ENCODE data around the gene TENM3.
A peak's percentile ranks its signal among the peaks of the same experiment; 100 is the strongest.

The TENM3 gene

DNA sequence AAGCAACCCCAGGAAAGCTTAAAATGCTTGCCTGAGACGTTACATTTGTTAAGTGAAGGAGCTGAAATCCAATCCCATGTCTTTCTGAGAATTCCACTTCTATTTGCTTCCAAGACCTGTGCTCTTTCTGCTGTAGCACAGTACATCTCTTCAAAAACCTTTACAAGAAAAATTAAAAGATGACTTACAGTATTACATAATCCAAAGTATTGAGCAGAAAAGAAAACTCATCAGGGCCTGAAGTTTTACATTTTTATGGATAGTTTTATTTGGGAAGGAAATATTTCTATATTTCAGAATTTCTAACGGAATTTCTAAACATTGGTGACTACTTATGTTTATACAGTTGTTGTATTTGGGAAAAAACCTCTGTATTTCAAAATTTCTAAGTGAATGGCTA is 276.3 kb downstream of the TENM3 start:
- no peak for TF ChIP-seq OSR1 (CRISPR knock-in tag; IDR thresholded peaks at IDR 0.05)
- TF ChIP-seq SNAI2 (CRISPR knock-in tag; IDR thresholded peaks at IDR 0.05), result no peak
- TF ChIP-seq PPARA (CRISPR knock-in tag; IDR thresholded peaks at IDR 0.05; ENCODE audit: borderline replicate concordance), result no peak
- TF ChIP-seq ZFP3 (CRISPR knock-in tag; IDR thresholded peaks at IDR 0.05), result no peak
- TF ChIP-seq, protein P1, sequence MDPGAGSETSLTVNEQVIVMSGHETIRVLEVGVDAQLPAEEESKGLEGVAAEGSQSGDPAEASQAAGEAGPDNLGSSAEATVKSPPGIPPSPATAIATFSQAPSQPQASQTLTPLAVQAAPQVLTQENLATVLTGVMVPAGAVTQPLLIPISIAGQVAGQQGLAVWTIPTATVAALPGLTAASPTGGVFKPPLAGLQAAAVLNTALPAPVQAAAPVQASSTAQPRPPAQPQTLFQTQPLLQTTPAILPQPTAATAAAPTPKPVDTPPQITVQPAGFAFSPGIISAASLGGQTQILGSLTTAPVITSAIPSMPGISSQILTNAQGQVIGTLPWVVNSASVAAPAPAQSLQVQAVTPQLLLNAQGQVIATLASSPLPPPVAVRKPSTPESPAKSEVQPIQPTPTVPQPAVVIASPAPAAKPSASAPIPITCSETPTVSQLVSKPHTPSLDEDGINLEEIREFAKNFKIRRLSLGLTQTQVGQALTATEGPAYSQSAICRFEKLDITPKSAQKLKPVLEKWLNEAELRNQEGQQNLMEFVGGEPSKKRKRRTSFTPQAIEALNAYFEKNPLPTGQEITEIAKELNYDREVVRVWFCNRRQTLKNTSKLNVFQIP (CRISPR knock-in tag; IDR thresholded peaks at IDR 0.05; ENCODE audit: borderline replicate concordance, low read depth), result no peak
- no peak for TF ChIP-seq ARNTL (CRISPR knock-in tag; IDR thresholded peaks at IDR 0.05; ENCODE audit: borderline replicate concordance, low read depth)
- TF ChIP-seq, protein P2, sequence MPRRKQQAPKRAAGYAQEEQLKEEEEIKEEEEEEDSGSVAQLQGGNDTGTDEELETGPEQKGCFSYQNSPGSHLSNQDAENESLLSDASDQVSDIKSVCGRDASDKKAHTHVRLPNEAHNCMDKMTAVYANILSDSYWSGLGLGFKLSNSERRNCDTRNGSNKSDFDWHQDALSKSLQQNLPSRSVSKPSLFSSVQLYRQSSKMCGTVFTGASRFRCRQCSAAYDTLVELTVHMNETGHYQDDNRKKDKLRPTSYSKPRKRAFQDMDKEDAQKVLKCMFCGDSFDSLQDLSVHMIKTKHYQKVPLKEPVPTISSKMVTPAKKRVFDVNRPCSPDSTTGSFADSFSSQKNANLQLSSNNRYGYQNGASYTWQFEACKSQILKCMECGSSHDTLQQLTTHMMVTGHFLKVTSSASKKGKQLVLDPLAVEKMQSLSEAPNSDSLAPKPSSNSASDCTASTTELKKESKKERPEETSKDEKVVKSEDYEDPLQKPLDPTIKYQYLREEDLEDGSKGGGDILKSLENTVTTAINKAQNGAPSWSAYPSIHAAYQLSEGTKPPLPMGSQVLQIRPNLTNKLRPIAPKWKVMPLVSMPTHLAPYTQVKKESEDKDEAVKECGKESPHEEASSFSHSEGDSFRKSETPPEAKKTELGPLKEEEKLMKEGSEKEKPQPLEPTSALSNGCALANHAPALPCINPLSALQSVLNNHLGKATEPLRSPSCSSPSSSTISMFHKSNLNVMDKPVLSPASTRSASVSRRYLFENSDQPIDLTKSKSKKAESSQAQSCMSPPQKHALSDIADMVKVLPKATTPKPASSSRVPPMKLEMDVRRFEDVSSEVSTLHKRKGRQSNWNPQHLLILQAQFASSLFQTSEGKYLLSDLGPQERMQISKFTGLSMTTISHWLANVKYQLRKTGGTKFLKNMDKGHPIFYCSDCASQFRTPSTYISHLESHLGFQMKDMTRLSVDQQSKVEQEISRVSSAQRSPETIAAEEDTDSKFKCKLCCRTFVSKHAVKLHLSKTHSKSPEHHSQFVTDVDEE (CRISPR knock-in tag; IDR thresholded peaks at IDR 0.05), result no peak
- no peak for TF ChIP-seq RARB (CRISPR knock-in tag; IDR thresholded peaks at IDR 0.05)
- TF ChIP-seq, protein P3, sequence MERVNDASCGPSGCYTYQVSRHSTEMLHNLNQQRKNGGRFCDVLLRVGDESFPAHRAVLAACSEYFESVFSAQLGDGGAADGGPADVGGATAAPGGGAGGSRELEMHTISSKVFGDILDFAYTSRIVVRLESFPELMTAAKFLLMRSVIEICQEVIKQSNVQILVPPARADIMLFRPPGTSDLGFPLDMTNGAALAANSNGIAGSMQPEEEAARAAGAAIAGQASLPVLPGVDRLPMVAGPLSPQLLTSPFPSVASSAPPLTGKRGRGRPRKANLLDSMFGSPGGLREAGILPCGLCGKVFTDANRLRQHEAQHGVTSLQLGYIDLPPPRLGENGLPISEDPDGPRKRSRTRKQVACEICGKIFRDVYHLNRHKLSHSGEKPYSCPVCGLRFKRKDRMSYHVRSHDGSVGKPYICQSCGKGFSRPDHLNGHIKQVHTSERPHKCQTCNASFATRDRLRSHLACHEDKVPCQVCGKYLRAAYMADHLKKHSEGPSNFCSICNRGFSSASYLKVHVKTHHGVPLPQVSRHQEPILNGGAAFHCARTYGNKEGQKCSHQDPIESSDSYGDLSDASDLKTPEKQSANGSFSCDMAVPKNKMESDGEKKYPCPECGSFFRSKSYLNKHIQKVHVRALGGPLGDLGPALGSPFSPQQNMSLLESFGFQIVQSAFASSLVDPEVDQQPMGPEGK (CRISPR knock-in tag; IDR thresholded peaks at IDR 0.05; ENCODE audit: borderline replicate concordance), result no peak
- TF ChIP-seq, protein P4, sequence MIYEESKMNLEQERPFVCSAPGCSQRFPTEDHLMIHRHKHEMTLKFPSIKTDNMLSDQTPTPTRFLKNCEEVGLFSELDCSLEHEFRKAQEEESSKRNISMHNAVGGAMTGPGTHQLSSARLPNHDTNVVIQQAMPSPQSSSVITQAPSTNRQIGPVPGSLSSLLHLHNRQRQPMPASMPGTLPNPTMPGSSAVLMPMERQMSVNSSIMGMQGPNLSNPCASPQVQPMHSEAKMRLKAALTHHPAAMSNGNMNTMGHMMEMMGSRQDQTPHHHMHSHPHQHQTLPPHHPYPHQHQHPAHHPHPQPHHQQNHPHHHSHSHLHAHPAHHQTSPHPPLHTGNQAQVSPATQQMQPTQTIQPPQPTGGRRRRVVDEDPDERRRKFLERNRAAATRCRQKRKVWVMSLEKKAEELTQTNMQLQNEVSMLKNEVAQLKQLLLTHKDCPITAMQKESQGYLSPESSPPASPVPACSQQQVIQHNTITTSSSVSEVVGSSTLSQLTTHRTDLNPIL (CRISPR knock-in tag; IDR thresholded peaks at IDR 0.05; ENCODE audit: low read depth), result no peak
- TF ChIP-seq ZFP30 (CRISPR knock-in tag; IDR thresholded peaks at IDR 0.05), result no peak
- TF ChIP-seq TOX (CRISPR knock-in tag; IDR thresholded peaks at IDR 0.05; ENCODE audit: borderline replicate concordance), result no peak
- TF ChIP-seq ZC3H10 (CRISPR knock-in tag; IDR thresholded peaks at IDR 0.05), result no peak
- no peak for ATAC-seq

DNA sequence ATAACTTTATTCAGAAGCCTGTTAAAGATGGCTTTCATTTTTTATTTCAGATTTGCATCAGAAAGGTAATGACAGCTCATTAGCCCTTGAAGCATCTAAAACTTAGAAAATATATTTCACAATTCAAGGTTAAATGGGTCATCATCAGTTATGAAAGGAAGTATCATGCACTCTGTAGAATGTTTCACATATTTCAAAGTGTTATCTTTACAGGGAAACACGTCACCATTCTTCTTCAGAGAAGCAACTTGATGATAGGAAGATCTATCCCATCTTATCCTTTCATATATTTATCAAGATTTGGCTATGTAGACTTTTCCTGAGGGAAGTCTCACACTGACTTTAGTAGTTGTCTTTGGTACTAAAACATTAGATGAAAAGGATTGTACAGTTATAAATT is 277.8 kb downstream of the TENM3 start:
- ATAC-seq, result no peak
- TF ChIP-seq, protein P4 (CRISPR knock-in tag; IDR thresholded peaks at IDR 0.05; ENCODE audit: low read depth), result no peak
- TF ChIP-seq, protein P3 (CRISPR knock-in tag; IDR thresholded peaks at IDR 0.05; ENCODE audit: borderline replicate concordance), result no peak
- peak; percentile 48 for TF ChIP-seq ISL1 (CRISPR knock-in tag; IDR thresholded peaks at IDR 0.05)
- TF ChIP-seq TOX (CRISPR knock-in tag; IDR thresholded peaks at IDR 0.05; ENCODE audit: borderline replicate concordance), result no peak

DNA sequence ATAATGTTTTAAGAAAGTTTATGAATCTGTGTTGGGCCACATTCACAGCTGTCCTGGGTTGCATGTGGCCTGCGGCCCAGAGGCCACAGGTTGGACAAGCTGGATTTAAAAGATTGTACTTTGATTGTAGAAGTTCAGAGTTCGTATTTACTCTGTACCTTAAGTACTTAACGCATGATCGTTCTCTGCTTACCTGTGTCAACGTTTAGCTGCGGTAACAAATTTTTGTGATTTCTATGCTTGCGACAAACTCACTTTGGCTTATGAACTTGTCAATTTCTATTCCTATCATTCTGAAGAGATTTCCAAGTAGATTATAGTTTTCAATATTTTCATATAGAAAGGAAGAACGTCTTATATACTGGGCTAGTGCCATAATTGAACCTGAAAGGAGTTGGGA is 285.6 kb downstream of the TENM3 start:
- no peak for ATAC-seq
- no peak for TF ChIP-seq CSDC2 (CRISPR knock-in tag; IDR thresholded peaks at IDR 0.05)
- TF ChIP-seq, protein P4 (CRISPR knock-in tag; IDR thresholded peaks at IDR 0.05; ENCODE audit: low read depth), result no peak
- no peak for TF ChIP-seq TOX (CRISPR knock-in tag; IDR thresholded peaks at IDR 0.05; ENCODE audit: borderline replicate concordance)
- TF ChIP-seq, protein P5, sequence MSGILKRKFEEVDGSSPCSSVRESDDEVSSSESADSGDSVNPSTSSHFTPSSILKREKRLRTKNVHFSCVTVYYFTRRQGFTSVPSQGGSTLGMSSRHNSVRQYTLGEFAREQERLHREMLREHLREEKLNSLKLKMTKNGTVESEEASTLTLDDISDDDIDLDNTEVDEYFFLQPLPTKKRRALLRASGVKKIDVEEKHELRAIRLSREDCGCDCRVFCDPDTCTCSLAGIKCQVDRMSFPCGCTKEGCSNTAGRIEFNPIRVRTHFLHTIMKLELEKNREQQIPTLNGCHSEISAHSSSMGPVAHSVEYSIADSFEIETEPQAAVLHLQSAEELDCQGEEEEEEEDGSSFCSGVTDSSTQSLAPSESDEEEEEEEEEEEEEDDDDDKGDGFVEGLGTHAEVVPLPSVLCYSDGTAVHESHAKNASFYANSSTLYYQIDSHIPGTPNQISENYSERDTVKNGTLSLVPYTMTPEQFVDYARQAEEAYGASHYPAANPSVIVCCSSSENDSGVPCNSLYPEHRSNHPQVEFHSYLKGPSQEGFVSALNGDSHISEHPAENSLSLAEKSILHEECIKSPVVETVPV (CRISPR knock-in tag; IDR thresholded peaks at IDR 0.05), result no peak
- no peak for TF ChIP-seq ZC3H10 (CRISPR knock-in tag; IDR thresholded peaks at IDR 0.05)
- TF ChIP-seq, protein P2 (CRISPR knock-in tag; IDR thresholded peaks at IDR 0.05), result no peak
- TF ChIP-seq, protein P3 (CRISPR knock-in tag; IDR thresholded peaks at IDR 0.05; ENCODE audit: borderline replicate concordance), result no peak
- no peak for TF ChIP-seq ZFP30 (CRISPR knock-in tag; IDR thresholded peaks at IDR 0.05)
- no peak for TF ChIP-seq ARNTL (CRISPR knock-in tag; IDR thresholded peaks at IDR 0.05; ENCODE audit: borderline replicate concordance, low read depth)
